Measurements from ENCODE around the gene TMUB1.

The TMUB1 gene

GRCh38 chr7:151058781-151059366 is 24.4 kb downstream of the TMUB1 start:
- no peaks in the 10 kb centered on the region for H3K9me3 ChIP-seq
- peaks cover 23% of the 10 kb centered on the region for H3K4me1 ChIP-seq
- H3K27me3 ChIP-seq (ENCODE audit: low read depth): no peaks in the 10 kb centered on the region
- in situ Hi-C loops (cut with MboI; ENCODE audit: low sequenced_read_pairs): no loop called here
- DNase-seq (ENCODE audit: low spot score in 2 of 2): no peak
- peak overlapping the region; percentile 88 for H3K4me3 ChIP-seq
- H3K36me3 ChIP-seq (replicated peaks): peaks cover 16% of the 10 kb centered on the region

- in situ Hi-C loops (cut with MboI; ENCODE audit: low sequenced_read_pairs): no loop called here
- Histone ChIP-seq H3K4me1 (peaks cover 23% of the 10 kb centered on the region), H3K4me3 (peak overlapping the region; percentile 88), H3K9me3 (no peaks in the 10 kb centered on the region), H3K36me3 (replicated peaks) (peaks cover 10% of the 10 kb centered on the region), H3K27me3 (ENCODE audit: low read depth) (no peaks in the 10 kb centered on the region)
- DNase-seq (ENCODE audit: low spot score in 2 of 2): peak; percentile 97 to 98
These were observed 25.1 kb downstream of the TMUB1 start for GRCh38 chr7:151057989-151058780.

DNA sequence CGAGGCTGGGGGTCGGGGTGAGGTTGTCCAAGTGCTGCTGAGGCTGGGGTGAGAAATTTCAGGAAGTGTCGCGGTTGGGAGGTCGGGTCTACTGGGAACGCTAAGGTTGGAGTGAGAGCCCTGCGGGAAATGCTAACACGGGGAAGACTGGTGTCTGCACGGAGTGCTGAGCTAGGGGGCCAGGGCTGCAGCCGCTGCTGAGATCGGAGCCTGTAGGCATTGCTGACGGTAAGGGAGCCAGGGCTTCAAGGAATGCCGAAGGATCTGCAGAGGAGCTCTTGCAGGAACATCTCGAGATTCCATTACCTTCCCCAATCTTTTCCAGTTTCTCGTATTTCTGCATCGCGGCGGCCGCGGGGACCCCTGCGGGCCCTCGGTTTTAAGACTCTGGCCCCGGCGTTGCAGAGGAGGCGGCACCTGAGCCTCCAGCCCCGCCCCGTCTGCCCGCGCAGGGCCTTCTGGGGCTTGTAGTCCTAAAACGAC is 25.7 kb downstream of the TMUB1 start, which contains the start of gene CDK5:
CDK5 (minus strand) TSS at position 392 of the 483 bp plus-strand sequence; CDS start at position 343, 49 bp downstream.
- H3K4me3 ChIP-seq: peak within 1 kb of the TSS; percentile 88
- no peak for DNase-seq (ENCODE audit: low spot score in 2 of 2)
- H3K4me1 ChIP-seq: peaks cover 23% of the 10 kb centered on the region
- H3K9me3 ChIP-seq: no peaks in the 10 kb centered on the region
- in situ Hi-C loops (cut with MboI; ENCODE audit: low sequenced_read_pairs): no loop called here
- H3K36me3 ChIP-seq (replicated peaks): peaks cover 7% of the 10 kb centered on the region
- no peaks in the 10 kb centered on the region for H3K27me3 ChIP-seq (ENCODE audit: low read depth)

GRCh38 chr7:151056666-151057505 is 26.4 kb downstream of the TMUB1 start:
- peaks cover 2% of the 10 kb centered on the region; the same call in 1 of the 2 replicates for H3K36me3 ChIP-seq (replicated peaks)
- H3K27me3 ChIP-seq (ENCODE audit: low read depth): no peaks in the 10 kb centered on the region
- no peaks in the 10 kb centered on the region for H3K9me3 ChIP-seq
- DNase-seq (ENCODE audit: low spot score in 2 of 2): no peak
- peaks cover 21% of the 10 kb centered on the region for H3K4me1 ChIP-seq
- peak overlapping the region; percentile 88 for H3K4me3 ChIP-seq
- in situ Hi-C loops (cut with MboI; ENCODE audit: low sequenced_read_pairs): no loop called here

DNA sequence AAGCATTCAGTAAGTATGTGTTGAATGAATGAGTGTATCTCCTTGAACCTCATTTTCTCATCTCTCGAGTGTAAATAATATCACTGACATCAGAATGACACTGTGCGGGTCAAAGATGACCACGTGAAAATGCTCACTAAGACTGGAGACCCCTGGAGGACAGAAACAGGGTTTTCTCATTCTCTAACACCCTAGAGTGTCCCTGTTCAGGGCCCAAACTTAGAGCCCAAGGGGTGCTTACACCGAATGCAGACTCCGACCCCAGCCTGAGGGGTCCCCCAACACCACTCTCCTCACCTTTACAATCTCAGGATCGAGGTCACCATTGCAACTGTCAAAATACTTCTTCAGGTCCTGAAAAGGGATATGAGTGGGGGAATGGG is 27.0 kb downstream of the TMUB1 start:
- Histone ChIP-seq H3K4me3 (no peak overlapping the region), H3K27me3 (ENCODE audit: low read depth) (no peaks in the 10 kb centered on the region), H3K36me3 (replicated peaks) (no peaks in the 10 kb centered on the region), H3K4me1 (peaks cover 16% of the 10 kb centered on the region), H3K9me3 (no peaks in the 10 kb centered on the region)
- DNase-seq (ENCODE audit: low spot score in 2 of 2): no peak
- in situ Hi-C loops (cut with MboI; ENCODE audit: low sequenced_read_pairs): no loop called here

DNA sequence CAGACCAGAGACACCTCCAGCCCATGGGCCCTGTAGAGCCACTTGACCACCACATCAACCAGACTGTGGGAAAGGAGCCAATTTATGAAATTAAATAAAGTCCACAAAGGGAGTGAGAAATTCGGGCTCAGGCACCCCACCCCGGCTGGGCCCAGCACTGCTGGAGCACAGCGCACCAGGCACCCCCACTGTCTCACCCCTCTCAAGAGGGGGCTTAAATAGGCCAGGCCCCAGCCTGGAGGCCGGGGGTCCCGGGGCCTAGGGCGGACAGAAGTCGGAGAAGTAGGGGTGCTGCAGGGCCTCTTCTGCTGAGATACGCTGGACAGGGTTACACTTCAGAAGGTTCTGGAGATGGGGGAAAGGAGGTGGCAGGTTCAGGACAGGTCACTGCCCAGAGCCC is 29.5 kb downstream of the TMUB1 start:
- Histone ChIP-seq H3K36me3 (replicated peaks) (no peaks in the 10 kb centered on the region), H3K9me3 (no peaks in the 10 kb centered on the region), H3K4me1 (peaks cover 6% of the 10 kb centered on the region), H3K4me3 (no peak overlapping the region), H3K27me3 (ENCODE audit: low read depth) (no peaks in the 10 kb centered on the region)
- no peak for DNase-seq (ENCODE audit: low spot score in 2 of 2)
- in situ Hi-C loops (cut with MboI; ENCODE audit: low sequenced_read_pairs): no loop called here

- DNase-seq (ENCODE audit: low spot score in 2 of 2): no peak
- in situ Hi-C loops (cut with MboI; ENCODE audit: low sequenced_read_pairs): no loop called here
- Histone ChIP-seq H3K4me3 (no peak overlapping the region), H3K4me1 (no peaks in the 10 kb centered on the region; the same call in 1 of the 2 replicates), H3K27me3 (ENCODE audit: low read depth) (no peaks in the 10 kb centered on the region), H3K9me3 (no peaks in the 10 kb centered on the region), H3K36me3 (replicated peaks) (no peaks in the 10 kb centered on the region)
These were observed 30.2 kb downstream of the TMUB1 start for GRCh38 chr7:151053096-151053495.

GRCh38 chr7:151051108-151051507 is 32.2 kb downstream of the TMUB1 start:
- Histone ChIP-seq H3K27me3 (ENCODE audit: low read depth) (no peaks in the 10 kb centered on the region), H3K9me3 (no peaks in the 10 kb centered on the region), H3K4me3 (no peak overlapping the region), H3K36me3 (replicated peaks) (no peaks in the 10 kb centered on the region), H3K4me1 (no peaks in the 10 kb centered on the region)
- no peak for DNase-seq (ENCODE audit: low spot score in 2 of 2)
- in situ Hi-C loops (cut with MboI; ENCODE audit: low sequenced_read_pairs): no loop called here

DNA sequence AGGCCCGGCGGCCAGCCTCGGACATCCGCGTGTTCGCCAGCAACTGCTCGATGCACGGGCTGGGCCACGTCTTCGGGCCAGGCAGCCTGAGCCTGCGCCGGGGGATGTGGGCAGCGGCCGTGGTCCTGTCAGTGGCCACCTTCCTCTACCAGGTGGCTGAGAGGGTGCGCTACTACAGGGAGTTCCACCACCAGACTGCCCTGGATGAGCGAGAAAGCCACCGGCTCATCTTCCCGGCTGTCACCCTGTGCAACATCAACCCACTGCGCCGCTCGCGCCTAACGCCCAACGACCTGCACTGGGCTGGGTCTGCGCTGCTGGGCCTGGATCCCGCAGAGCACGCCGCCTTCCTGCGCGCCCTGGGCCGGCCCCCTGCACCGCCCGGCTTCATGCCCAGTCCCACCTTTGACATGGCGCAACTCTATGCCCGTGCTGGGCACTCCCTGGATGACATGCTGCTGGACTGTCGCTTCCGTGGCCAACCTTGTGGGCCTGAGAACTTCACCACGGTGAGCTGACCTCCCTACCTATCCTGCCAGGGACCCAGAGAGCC is 34.3 kb downstream of the TMUB1 start:
- H3K36me3 ChIP-seq (replicated peaks): no peaks in the 10 kb centered on the region; the same call in 1 of the 2 replicates
- in situ Hi-C loops (cut with MboI; ENCODE audit: low sequenced_read_pairs): no loop called here
- H3K4me3 ChIP-seq: no peak overlapping the region
- no peaks in the 10 kb centered on the region for H3K9me3 ChIP-seq
- H3K27me3 ChIP-seq (ENCODE audit: low read depth): no peaks in the 10 kb centered on the region
- no peaks in the 10 kb centered on the region for H3K4me1 ChIP-seq
- no peak for DNase-seq (ENCODE audit: low spot score in 2 of 2)

DNA sequence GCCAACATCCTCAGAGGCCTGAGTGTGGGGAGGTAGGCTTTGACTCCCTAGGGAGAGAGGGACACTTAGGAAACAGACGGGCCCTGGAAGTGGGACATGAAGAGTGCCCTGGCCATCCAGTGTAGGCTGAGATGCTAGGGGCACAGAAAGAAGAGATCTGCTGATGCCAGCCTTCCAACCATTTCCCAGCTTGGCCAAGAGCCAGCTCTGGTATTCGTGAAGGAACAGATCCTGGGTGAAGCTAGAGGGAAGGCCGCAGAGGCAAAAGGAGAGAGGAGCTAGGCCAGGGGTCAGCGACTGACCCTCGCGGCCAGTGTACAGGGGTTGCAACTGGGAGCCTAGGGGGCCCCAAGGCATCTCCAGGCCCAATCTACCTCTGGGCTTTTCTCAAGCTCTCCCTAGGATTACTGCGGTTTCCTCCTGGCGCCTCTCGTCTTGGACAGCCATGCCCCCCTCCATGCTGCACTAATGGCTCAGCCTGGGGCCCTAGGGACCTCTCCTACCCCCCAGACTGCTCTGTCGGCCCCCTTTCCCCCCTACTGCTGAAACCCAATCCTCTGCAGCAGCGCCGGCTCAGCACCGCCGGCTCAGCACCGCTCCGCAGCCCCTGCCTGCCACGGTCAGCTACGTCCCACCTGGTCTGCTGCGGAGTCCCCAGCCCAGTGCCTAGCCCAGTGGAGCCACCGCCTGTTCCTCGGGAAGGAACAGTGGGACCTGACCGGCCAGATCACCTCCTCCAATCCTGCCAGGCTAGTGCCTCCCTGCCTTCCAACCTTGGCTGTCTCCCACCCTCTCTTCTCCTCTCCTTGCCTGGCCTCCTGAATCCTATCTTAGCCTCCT is 35.1 kb downstream of the TMUB1 start, which contains the start of gene ASIC3:
ASIC3 (plus strand) TSS at position 556 of the 840 bp plus-strand sequence. CDS start 355 bp downstream, outside the sequence.
- Histone ChIP-seq H3K9me3 (no peaks in the 10 kb centered on the region), H3K36me3 (replicated peaks) (no peaks in the 10 kb centered on the region; the same call in 1 of the 2 replicates), H3K27me3 (ENCODE audit: low read depth) (no peaks in the 10 kb centered on the region), H3K4me1 (no peaks in the 10 kb centered on the region), H3K4me3 (no peak within 1 kb of the TSS)
- in situ Hi-C loops (cut with MboI; ENCODE audit: low sequenced_read_pairs): no loop called here
- DNase-seq (ENCODE audit: low spot score in 2 of 2): no peak

GRCh38 chr7:151046603-151047573 is 36.4 kb downstream of the TMUB1 start:
- no peak for DNase-seq (ENCODE audit: low spot score in 2 of 2)
- no peaks in the 10 kb centered on the region for H3K27me3 ChIP-seq (ENCODE audit: low read depth)
- no peaks in the 10 kb centered on the region for H3K9me3 ChIP-seq
- no peaks in the 10 kb centered on the region; the same call in 1 of the 2 replicates for H3K36me3 ChIP-seq (replicated peaks)
- no peak overlapping the region for H3K4me3 ChIP-seq
- no peaks in the 10 kb centered on the region for H3K4me1 ChIP-seq
- in situ Hi-C loops (cut with MboI; ENCODE audit: low sequenced_read_pairs): no loop called here

GRCh38 chr7:151045967-151046366 is 37.3 kb downstream of the TMUB1 start:
- no peaks in the 10 kb centered on the region for H3K9me3 ChIP-seq
- no peak overlapping the region for H3K4me3 ChIP-seq
- DNase-seq (ENCODE audit: low spot score in 2 of 2): no peak
- H3K27me3 ChIP-seq (ENCODE audit: low read depth): no peaks in the 10 kb centered on the region
- H3K4me1 ChIP-seq: no peaks in the 10 kb centered on the region
- H3K36me3 ChIP-seq (replicated peaks): no peaks in the 10 kb centered on the region; the same call in 1 of the 2 replicates
- in situ Hi-C loops (cut with MboI; ENCODE audit: low sequenced_read_pairs): no loop called here

All from HAP-1 (cell line).